HG02678 (cell line): ENCODE measurements around the gene GPLD1.
A peak's percentile ranks its signal among the peaks of the same experiment; 100 is the strongest.

Experiments
- ATAC-seq: cut with Tn5 transposase; IDR thresholded peaks from one replicate; pipeline ENCODE4 v1.9.1; 2021; ENCODE audit warnings: mild to moderate bottlenecking, moderate library complexity; ENCODE audit not compliant: unreplicated experiment

GPLD1 gene

GRCh38 chr6:24455061-24455460 is 34.3 kb downstream of the GPLD1 start:
- no peak for ATAC-seq

DNA sequence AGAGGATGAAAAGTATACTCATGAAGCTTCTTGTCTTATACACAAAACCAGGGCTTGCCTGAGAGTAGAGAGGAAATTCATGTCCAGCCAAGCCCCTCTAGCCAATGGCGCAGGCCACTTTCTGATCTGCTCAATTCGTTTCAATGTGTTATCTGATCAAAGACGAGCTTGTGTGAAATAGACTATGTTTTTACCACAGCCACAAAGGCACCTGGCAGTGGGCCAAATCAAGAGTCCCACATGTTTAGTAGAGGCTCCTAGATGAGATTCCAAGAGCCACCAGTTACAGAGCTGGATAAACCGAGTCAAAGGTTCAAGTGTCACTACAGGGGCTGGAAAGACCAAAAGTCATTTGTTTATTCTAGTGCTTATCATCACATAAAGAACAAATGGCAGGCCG is 34.9 kb downstream of the GPLD1 start:
- no peak for ATAC-seq

DNA sequence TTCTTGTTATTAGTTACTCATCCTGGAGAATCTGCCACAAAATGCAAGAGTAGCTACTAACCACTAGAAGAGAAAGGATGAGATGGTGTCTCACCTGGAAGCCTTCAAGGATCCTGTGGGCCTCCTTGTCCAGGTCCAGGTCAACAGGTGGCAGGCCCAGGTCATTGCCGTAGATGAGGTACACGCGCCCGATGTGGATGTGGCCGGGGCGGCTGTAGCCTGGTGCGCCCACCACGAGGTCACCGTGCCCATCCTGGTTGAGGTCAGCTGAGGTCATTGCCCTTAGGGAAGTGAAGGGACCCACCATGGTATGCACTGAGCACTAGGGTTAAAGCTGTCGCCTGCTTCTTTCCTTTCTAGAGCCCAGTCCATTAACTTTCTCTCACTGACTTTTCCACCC is 35.5 kb downstream of the GPLD1 start:
- no peak for ATAC-seq

DNA sequence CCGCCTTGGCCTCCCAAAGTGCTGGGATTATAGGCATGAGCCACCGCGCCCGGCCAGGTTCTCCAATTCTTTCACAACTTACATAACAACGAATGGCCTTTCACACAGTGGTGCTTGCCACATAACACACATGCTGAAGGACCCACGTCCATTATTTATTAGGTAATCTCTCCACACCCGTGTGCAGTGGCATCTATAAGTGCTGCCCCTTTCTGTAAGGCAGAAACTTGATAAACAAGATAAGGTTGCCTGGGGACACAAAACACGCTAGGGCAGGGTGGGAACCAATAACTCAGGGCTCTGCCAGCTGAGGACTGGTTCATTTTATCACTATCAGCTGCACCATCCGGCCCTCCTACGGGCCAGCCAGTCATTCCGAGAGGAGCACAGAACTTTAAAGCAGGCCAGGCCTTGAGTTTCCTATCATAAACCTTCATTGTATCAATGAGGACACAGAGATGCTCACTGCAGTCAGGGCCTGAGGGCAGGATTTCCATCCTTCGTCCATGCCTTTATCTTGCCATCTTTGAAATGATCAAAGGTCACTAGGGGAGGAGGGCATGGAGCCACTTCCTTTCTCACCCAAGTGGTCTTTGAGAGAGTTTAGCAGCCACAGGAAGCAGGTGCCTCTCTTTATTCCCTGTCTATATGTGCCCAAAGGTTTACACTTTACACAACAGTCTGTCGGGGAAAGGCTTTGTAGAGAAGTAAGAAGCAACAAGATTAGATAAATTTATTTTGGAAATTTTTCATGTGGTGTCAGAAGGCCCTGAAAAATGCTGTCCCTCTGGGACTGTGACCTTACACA is 37.6 kb downstream of the GPLD1 start:
- ATAC-seq: no peak

DNA sequence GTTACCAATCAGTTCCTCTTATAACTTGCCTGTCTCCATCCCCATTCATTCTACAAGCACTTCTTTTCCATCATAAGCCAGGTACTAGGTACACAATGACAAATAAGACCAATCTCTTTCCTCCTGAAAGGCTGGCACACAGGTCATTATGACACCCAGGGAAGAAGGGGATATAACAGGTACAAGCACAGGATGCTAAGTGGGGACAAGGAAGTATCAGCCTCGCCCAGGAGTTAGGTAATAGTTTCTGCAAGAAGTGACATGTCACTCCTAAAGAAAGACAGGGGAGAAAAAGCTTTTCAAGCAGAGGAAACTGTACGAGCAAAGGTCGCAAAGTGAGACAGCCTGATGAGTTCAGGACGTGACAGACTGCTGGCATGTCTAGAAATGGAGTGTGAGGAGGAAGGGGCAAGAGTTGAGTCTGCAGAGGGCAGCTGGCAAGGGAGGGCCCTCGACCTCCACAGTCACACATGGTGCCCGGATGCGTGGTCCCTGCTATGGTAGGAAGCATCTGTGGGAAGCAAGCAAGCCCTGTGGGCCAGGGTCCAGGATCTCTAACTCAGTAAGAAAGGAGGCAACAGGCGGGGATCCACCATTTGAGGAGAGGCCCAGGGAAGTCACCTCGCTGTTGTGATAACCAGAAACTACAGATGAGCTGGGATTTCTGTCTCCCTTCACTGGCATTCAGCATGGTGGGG is 40.4 kb downstream of the GPLD1 start:
- no peak for ATAC-seq

DNA sequence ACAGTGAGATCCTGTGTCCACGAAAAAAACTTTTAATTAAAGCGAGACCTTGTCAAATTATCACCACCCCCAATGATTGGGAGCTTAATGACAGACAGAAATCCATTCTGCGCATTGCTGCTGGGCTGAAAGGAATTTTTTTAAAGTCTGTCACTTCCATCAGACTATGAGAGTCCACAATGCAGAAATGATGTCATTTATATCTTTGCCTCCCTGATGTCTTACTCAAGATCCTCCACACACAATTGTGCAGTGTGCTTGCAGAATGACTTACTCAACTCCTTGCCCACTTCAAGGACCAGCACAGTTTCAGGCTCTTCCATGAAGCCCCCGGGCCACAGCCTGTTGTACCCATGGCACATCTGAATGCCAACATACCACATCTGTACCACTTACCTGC is 41.0 kb downstream of the GPLD1 start:
- no peak for ATAC-seq

GRCh38 chr6:24446670-24447069 is 42.7 kb downstream of the GPLD1 start:
- no peak for ATAC-seq

DNA sequence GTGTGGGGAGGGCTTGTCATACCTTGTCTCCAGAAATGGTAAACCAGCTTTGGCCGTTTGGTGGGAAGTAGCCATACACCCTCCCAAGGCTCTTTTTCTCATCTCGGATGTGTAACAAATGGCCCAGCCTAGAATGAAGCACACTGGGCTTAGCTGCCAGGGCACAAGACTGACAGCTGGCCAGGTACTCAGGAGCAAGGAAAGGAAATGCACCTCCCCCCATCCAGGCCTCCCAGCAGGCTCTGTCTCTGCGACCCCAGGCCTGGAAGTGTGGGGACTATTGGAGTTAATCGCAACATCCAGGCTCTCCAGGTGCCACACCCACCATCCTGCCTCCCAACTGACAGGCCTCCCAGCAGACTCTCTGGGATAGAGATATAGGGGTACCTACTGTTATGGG is 43.7 kb downstream of the GPLD1 start:
- no peak for ATAC-seq

DNA sequence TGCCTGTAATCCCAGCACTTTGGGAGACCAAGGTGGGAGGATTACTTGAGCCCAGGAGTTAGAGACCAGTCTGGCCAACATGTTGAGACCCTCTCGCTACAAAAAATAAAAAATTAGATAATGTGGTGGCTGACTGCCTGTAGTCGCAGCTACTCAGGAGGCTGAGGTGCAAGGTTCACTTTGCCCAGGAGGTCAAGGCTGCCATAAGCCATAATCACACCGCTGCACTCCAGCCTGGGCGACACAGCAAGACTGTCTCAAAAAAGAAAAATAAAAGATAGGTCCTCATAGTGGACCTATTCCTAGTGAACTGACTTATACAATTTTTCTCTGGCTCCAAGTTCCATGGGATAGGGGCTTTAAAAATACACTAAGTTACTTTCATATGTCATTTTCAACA is 44.8 kb downstream of the GPLD1 start:
- no peak for ATAC-seq

- no peak for ATAC-seq
These were observed 47.8 kb downstream of the GPLD1 start for GRCh38 chr6:24441599-24441904.

- ATAC-seq: no peak
These were observed 48.3 kb downstream of the GPLD1 start for GRCh38 chr6:24440897-24441598.

DNA sequence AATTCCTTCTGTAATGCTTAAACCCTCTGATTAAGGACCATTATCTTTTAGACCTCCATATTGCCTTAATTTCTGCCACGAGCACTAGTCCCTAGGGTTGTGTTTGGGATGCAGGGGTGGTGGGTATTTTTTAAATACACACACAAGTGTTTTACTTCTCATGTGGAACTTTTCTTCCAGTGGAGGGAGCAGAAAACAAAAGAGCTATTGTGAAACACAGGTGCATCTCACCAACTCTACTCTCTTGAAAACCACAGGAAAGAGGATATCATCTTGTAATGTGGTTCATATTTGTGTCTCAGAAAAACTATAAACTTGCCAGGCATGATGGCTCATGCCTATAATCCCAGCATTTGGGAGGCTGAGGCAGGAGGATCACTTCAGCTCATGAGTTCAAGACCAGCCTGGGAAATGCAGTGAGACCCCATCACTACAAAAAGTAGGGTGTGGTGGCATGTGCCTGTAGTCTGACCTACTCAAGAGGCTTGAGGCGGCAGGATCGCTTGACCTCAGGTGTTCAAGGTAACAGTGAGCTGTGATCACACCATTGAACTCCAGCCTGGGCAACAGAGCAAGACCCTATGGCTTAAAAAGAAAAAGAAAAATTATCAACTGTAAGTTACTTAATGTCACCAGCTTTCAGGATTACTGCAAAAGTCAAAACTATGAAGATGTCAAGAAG is 49.4 kb downstream of the GPLD1 start:
- no peak for ATAC-seq

DNA sequence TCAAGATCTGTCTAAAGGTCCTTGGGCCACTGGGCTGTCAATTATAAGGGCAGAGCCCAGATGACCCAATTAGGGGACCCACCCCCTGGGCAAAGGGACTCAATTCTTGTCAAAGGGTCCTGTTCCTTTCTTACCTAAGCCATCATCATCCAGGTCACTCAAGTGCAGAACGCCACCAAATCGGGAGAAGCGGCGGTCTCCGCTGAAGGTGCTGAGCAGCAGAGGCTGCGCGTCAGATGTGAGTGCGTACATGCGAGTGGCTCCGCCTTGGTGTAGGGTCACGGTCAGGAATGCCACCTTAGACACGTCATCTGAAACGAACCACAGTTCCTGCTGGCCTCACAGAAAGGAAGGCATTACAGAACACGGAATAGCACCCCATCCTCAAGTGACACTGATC is 52.4 kb downstream of the GPLD1 start:
- no peak for ATAC-seq

- ATAC-seq: no peak
These were observed 56.8 kb downstream of the GPLD1 start for GRCh38 chr6:24432611-24433010.

DNA sequence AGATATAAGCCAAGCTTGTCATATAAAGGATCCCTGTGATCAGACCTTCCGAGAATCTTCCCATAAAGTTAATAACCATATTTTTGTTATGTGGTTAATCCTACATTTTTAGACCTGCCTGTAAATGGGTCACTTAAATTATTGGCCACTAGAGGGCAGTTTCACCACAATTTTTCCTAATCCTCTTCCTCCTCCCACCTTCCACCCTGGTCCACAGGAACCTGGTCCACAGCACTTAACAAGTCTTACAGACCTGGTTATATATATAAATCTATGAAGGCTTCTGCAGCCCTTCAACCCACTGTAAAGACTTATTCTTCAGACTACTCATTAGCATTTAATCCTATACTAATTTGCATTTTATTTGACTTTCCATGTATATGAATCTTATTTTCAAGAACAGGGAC is 58.3 kb downstream of the GPLD1 start:
- peak; percentile 61 for ATAC-seq

GRCh38 chr6:24430086-24430485 is 59.3 kb downstream of the GPLD1 start:
- no peak for ATAC-seq

DNA sequence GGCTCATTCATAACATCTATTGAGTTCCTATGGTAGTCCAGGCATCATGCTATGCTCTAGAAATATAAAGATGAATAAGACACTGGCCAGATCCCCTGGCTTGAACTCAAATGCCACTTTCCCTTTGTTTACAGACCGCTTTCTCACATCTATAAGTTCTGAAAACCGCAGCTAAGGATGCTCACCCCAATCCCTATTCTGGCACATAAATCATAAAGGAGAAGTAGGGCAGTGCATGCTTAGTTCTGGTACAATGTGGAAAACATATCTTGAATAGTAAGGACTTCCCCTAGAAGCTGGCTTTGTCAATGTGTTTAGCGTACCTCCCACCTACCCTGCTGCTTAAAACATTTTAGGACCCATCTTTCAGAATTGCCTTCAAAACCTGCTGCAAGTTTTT is 60.2 kb downstream of the GPLD1 start:
- no peak for ATAC-seq

DNA sequence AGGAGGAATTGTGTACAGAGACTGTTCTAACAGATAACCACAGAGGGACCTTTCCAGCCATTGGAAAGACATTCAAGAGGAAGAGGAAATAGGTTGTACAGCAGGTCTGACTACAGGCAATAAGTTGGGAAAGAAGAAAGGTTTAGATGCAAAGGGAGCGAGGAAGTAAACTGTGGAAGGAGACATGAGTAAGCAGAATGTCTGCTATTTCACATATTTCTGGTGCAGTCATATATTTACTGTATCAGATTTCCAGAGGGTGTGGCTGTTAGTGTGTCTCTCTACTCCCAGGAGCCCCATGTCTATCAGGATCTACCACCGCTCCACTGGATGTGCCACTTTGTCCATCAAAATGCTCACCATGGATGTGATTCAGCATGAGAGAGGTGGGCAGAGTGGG is 60.8 kb downstream of the GPLD1 start:
- no peak for ATAC-seq

DNA sequence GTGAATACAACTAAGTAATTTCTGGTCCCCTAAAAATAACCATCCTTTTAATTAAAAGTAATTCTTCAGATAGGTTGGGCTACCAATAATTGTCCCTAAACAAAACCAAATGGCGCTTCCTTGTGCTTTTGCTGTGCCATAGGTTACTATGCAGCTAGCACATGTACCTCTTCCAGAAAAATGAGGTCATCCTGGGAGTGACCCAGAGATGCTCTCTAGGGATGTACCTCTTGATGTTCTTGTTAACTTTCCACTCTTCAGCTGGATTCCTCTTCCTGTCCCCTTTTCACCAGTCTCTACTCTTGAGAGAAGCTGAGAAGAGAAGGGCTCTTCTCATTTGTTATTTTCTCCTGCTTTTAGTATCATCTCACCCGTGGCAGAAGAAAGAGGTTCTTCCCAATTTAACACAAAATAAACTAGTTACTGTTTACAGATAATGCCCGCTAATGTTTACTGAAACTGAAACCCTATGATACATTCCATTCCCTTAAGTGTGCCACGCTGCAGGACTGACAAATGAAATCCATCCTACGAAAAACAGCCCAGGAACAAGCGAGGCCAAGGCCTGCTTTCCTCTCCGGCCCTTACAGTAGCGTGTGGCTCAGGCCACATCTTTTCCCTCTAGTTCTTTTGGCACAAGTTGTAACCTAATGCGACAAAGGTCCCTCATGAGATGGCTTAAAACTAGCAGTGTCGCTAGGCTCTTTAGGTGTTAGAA is 62.5 kb downstream of the GPLD1 start:
- no peak for ATAC-seq

DNA sequence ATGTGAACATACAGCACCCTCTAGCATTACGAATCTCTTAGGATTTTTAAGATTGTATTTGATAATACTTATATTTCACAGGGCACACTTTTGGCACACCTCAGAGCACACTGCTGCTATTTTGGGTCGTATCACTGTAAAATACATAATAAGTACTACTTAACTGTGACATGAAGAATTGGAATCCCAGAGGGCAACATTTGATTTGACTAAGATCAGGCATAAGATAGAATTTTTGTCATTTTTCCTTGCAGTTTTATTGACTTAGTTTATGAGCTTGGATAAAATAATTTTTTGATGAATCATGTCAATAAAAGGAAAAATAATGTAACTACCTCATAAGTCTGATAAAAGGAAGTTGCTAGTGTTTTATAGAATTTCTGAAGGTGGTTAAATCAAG is 64.3 kb downstream of the GPLD1 start:
- no peak for ATAC-seq

DNA sequence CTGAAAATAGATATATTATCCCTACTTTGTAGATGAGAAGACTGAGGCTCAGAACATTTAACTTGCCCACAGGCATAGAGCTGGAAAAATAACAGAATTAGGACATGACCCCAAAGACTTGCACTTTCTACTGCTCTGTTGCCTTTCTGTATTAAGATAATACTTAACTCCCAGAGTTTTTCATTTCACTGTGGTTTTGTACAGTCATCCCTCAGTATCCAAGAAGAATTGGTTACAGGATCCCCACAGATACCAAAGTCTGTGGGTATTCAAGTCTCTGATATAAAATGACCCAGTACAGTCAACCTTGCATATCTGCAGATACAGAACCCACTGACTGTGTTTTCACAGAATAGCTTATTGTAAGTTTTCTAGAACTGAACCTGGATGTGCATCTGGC is 69.9 kb downstream of the GPLD1 start:
- ATAC-seq: no peak
